ENCODE data around the gene CD1D.
"Not testable (repeated sequence)": the region's sequence is repeated elsewhere in the genome, so short reads cannot be mapped to it uniquely, and the experiment has no call there.

The CD1D gene

GRCh38 chr1:158180741-158181576 lies at the start of gene CD1D:
CD1D (plus strand) TSS chr1:158180895; CDS start chr1:158181102, 207 bp downstream.
- no peak for DNase-seq (ENCODE audit: low read depth in 3 of 3)

GRCh38 chr1:158131217-158131616 lies 49.5 kb upstream of the CD1D start:
- DNase-seq (ENCODE audit: low read depth in 3 of 3): no peak

GRCh38 chr1:158140764-158141192 lies 39.9 kb upstream of the CD1D start:
- no peak for DNase-seq (ENCODE audit: low read depth in 3 of 3)

GRCh38 chr1:158145173-158145719 lies 35.4 kb upstream of the CD1D start:
- no peak for DNase-seq (ENCODE audit: low read depth in 3 of 3)

GRCh38 chr1:158146165-158146564 lies 34.5 kb upstream of the CD1D start:
- no peak for DNase-seq (ENCODE audit: low read depth in 3 of 3)

GRCh38 chr1:158146739-158147138 lies 34.0 kb upstream of the CD1D start:
- no peak for DNase-seq (ENCODE audit: low read depth in 3 of 3)

GRCh38 chr1:158147401-158147800 lies 33.3 kb upstream of the CD1D start:
- DNase-seq (ENCODE audit: low read depth in 3 of 3): no peak

GRCh38 chr1:158147869-158148268 lies 32.8 kb upstream of the CD1D start:
- DNase-seq (ENCODE audit: low read depth in 3 of 3): no peak

- DNase-seq (ENCODE audit: low read depth in 3 of 3): no peak
Observed at GRCh38 chr1:158148468-158148867, 32.2 kb upstream of the CD1D start.

GRCh38 chr1:158149175-158149574 lies 31.5 kb upstream of the CD1D start:
- no peak for DNase-seq (ENCODE audit: low read depth in 3 of 3)

- DNase-seq (ENCODE audit: low read depth in 3 of 3): peak; percentile 26 to 49 (median 44)
Observed at GRCh38 chr1:158149577-158150269, 31.0 kb upstream of the CD1D start.

GRCh38 chr1:158150523-158150922 lies 30.2 kb upstream of the CD1D start:
- no peak for DNase-seq (ENCODE audit: low read depth in 3 of 3)

GRCh38 chr1:158153179-158153578 lies 27.5 kb upstream of the CD1D start:
- no peak for DNase-seq (ENCODE audit: low read depth in 3 of 3)

- no peak for DNase-seq (ENCODE audit: low read depth in 3 of 3)
Observed at GRCh38 chr1:158153746-158154444, 26.8 kb upstream of the CD1D start.

GRCh38 chr1:158154501-158154900 lies 26.2 kb upstream of the CD1D start:
- no peak for DNase-seq (ENCODE audit: low read depth in 3 of 3)

GRCh38 chr1:158155673-158156072 lies 25.0 kb upstream of the CD1D start:
- no peak for DNase-seq (ENCODE audit: low read depth in 3 of 3)

GRCh38 chr1:158159597-158159996 lies 21.1 kb upstream of the CD1D start:
- DNase-seq (ENCODE audit: low read depth in 3 of 3): no peak

- no peak for DNase-seq (ENCODE audit: low read depth in 3 of 3)
Observed at GRCh38 chr1:158161446-158161845, 19.2 kb upstream of the CD1D start.

- no peak for DNase-seq (ENCODE audit: low read depth in 3 of 3)
Observed at GRCh38 chr1:158163000-158163947, 17.4 kb upstream of the CD1D start.

GRCh38 chr1:158169105-158169504 lies 11.6 kb upstream of the CD1D start:
- no peak for DNase-seq (ENCODE audit: low read depth in 3 of 3)

- DNase-seq (ENCODE audit: low read depth in 3 of 3): not testable (repeated sequence)
Observed at GRCh38 chr1:158175915-158176314, 4.8 kb upstream of the CD1D start.
